ENCODE data around the gene PRKN.

The PRKN gene

GRCh38 chr6:161367472-161367871 lies 1360.1 kb downstream of the PRKN start:
- ChIA-PET CTCF (no interaction called here), POLR2A (no interaction called here)
- TF ChIP-seq SP1 (IDR thresholded peaks at IDR 0.05): no peak
- no peak for TF ChIP-seq HDGF (IDR thresholded peaks at IDR 0.05; ENCODE audit: borderline replicate concordance)
- no peak for TF ChIP-seq LEF1 (IDR thresholded peaks at IDR 0.05; ENCODE audit: borderline replicate concordance)
- no peak for TF ChIP-seq FOXA1 (IDR thresholded peaks at IDR 0.05)
- TF ChIP-seq NFRKB (IDR thresholded peaks at IDR 0.05): no peak
- no peak for TF ChIP-seq FOXM1 (IDR thresholded peaks at IDR 0.05; ENCODE audit: borderline replicate concordance)
- no peak for TF ChIP-seq ZNF384 (IDR thresholded peaks at IDR 0.05)
- no peak for TF ChIP-seq ARNT (IDR thresholded peaks at IDR 0.05)
- TF ChIP-seq ELF4 (IDR thresholded peaks at IDR 0.05): no peak
- TF ChIP-seq TARDBP (IDR thresholded peaks at IDR 0.05): no peak
- no peak for TF ChIP-seq SUZ12 (IDR thresholded peaks at IDR 0.05)
- no peak for TF ChIP-seq PKNOX1 (IDR thresholded peaks at IDR 0.05)
- no peak for TF ChIP-seq L3MBTL2 (conservative IDR thresholded peaks at IDR 0.05)
- TF ChIP-seq FOXK2 (IDR thresholded peaks at IDR 0.05): no peak
- no peak for TF ChIP-seq CTBP1 (IDR thresholded peaks at IDR 0.05; ENCODE audit: borderline replicate concordance)
- TF ChIP-seq BHLHE40 (IDR thresholded peaks at IDR 0.05; ENCODE audit: borderline replicate concordance): no peak
- DNase-seq (ENCODE audit: extremely low spot score): no peak

- no peak for DNase-seq (ENCODE audit: extremely low spot score)
- CTCF ChIA-PET: no interaction called here
- POLR2A ChIA-PET: no interaction called here
- TF ChIP-seq ZNF384 (IDR thresholded peaks at IDR 0.05) (no peak), LEF1 (IDR thresholded peaks at IDR 0.05; ENCODE audit: borderline replicate concordance) (no peak), FOXA1 (IDR thresholded peaks at IDR 0.05) (no peak), FOXM1 (IDR thresholded peaks at IDR 0.05; ENCODE audit: borderline replicate concordance) (no peak), SUZ12 (IDR thresholded peaks at IDR 0.05) (no peak), ELF4 (IDR thresholded peaks at IDR 0.05) (no peak), ARNT (IDR thresholded peaks at IDR 0.05) (no peak), HDGF (IDR thresholded peaks at IDR 0.05; ENCODE audit: borderline replicate concordance) (no peak), SP1 (IDR thresholded peaks at IDR 0.05) (no peak), PKNOX1 (IDR thresholded peaks at IDR 0.05) (no peak), NFRKB (IDR thresholded peaks at IDR 0.05) (no peak), L3MBTL2 (conservative IDR thresholded peaks at IDR 0.05) (no peak), BHLHE40 (IDR thresholded peaks at IDR 0.05; ENCODE audit: borderline replicate concordance) (no peak), FOXK2 (IDR thresholded peaks at IDR 0.05) (no peak), TARDBP (IDR thresholded peaks at IDR 0.05) (no peak)
Measured at GRCh38 chr6:161366301-161366923, 1361.2 kb downstream of the PRKN start.

GRCh38 chr6:161365633-161366032 lies 1361.9 kb downstream of the PRKN start:
- CTCF ChIA-PET: no interaction called here
- no peak for DNase-seq (ENCODE audit: extremely low spot score)
- no peak for TF ChIP-seq PKNOX1 (IDR thresholded peaks at IDR 0.05)
- TF ChIP-seq HDGF (IDR thresholded peaks at IDR 0.05; ENCODE audit: borderline replicate concordance): no peak
- no peak for TF ChIP-seq TARDBP (IDR thresholded peaks at IDR 0.05)
- no peak for TF ChIP-seq L3MBTL2 (conservative IDR thresholded peaks at IDR 0.05)
- TF ChIP-seq FOXA1 (IDR thresholded peaks at IDR 0.05): no peak
- TF ChIP-seq SP1 (IDR thresholded peaks at IDR 0.05): no peak
- POLR2A ChIA-PET: no interaction called here

GRCh38 chr6:161363286-161363685 lies 1364.3 kb downstream of the PRKN start:
- no peak for DNase-seq (ENCODE audit: extremely low spot score)
- ChIA-PET POLR2A (no interaction called here), CTCF (no interaction called here)
- TF ChIP-seq NFRKB (IDR thresholded peaks at IDR 0.05) (no peak), ELF4 (IDR thresholded peaks at IDR 0.05) (no peak), CTBP1 (IDR thresholded peaks at IDR 0.05; ENCODE audit: borderline replicate concordance) (no peak), PKNOX1 (IDR thresholded peaks at IDR 0.05) (no peak)

GRCh38 chr6:161362266-161362665 lies 1365.3 kb downstream of the PRKN start:
- POLR2A ChIA-PET: no interaction called here
- TF ChIP-seq FOXK2 (IDR thresholded peaks at IDR 0.05) (no peak), SUZ12 (IDR thresholded peaks at IDR 0.05) (no peak), FOXA1 (IDR thresholded peaks at IDR 0.05) (no peak), HDGF (IDR thresholded peaks at IDR 0.05; ENCODE audit: borderline replicate concordance) (no peak), CTBP1 (IDR thresholded peaks at IDR 0.05; ENCODE audit: borderline replicate concordance) (no peak)
- CTCF ChIA-PET: no interaction called here
- DNase-seq (ENCODE audit: extremely low spot score): no peak

GRCh38 chr6:161361529-161361928 lies 1366.0 kb downstream of the PRKN start:
- CTCF ChIA-PET: no interaction called here
- TF ChIP-seq NFRKB (IDR thresholded peaks at IDR 0.05): no peak
- no peak for TF ChIP-seq BHLHE40 (IDR thresholded peaks at IDR 0.05; ENCODE audit: borderline replicate concordance)
- no peak for TF ChIP-seq CTBP1 (IDR thresholded peaks at IDR 0.05; ENCODE audit: borderline replicate concordance)
- no peak for TF ChIP-seq FOXA1 (IDR thresholded peaks at IDR 0.05)
- no peak for TF ChIP-seq SUZ12 (IDR thresholded peaks at IDR 0.05)
- TF ChIP-seq ELF4 (IDR thresholded peaks at IDR 0.05): no peak
- no peak for TF ChIP-seq ARNT (IDR thresholded peaks at IDR 0.05)
- no peak for TF ChIP-seq FOXK2 (IDR thresholded peaks at IDR 0.05)
- TF ChIP-seq TARDBP (IDR thresholded peaks at IDR 0.05): no peak
- no peak for TF ChIP-seq LEF1 (IDR thresholded peaks at IDR 0.05; ENCODE audit: borderline replicate concordance)
- no peak for TF ChIP-seq PKNOX1 (IDR thresholded peaks at IDR 0.05)
- TF ChIP-seq ZNF384 (IDR thresholded peaks at IDR 0.05): no peak
- no peak for TF ChIP-seq HDGF (IDR thresholded peaks at IDR 0.05; ENCODE audit: borderline replicate concordance)
- TF ChIP-seq FOXM1 (IDR thresholded peaks at IDR 0.05; ENCODE audit: borderline replicate concordance): no peak
- TF ChIP-seq SP1 (IDR thresholded peaks at IDR 0.05): no peak
- no peak for TF ChIP-seq L3MBTL2 (conservative IDR thresholded peaks at IDR 0.05)
- DNase-seq (ENCODE audit: extremely low spot score): no peak
- POLR2A ChIA-PET: no interaction called here

Data from HEK293T (cell line).